HepG2 (cell line): ENCODE data around the gene PSMB8. TPM values are rescaled to one million over a fixed set of nuclear protein-coding genes. Genes with fewer than 3 reads are reported as not detected.

Experiments
- CREB3 ChIP-seq: sonication (generic); formaldehyde crosslinking; IDR thresholded peaks from 2 replicates; pipeline ENCODE4 v1.5.0; 2020; ENCODE audit warnings: missing genetic modification reagents
- CTCF ChIP-seq: sonication (generic); formaldehyde crosslinking; IDR thresholded peaks from 2 replicates; pipeline ENCODE4 v1.5.0; 2020; ENCODE audit warnings: mild to moderate bottlenecking, missing genetic modification reagents, moderate library complexity
- EHMT2 ChIP-seq: fragments of 200-600 bp; sonication (generic); IDR thresholded peaks from 2 replicates; pipeline ENCODE4 v1.7.0; 2017; ENCODE audit warnings: antibody characterized with exemption, low read depth, low read length, borderline replicate concordance
- ELF3 ChIP-seq: IDR thresholded peaks from 2 replicates; pipeline ENCODE4 v1.6.1; 2016; ENCODE audit warnings: missing genetic modification reagents, missing compliant biosample characterization
- HMGA1 ChIP-seq: sonication (generic); formaldehyde crosslinking; conservative IDR thresholded peaks from 2 replicates; pipeline ENCODE4 v1.4.0; 2020; ENCODE audit warnings: missing genetic modification reagents
- KDM1A ChIP-seq: IDR thresholded peaks from 2 replicates; pipeline ENCODE4 v1.6.1; 2016; ENCODE audit warnings: missing compliant biosample characterization
- KLF16 ChIP-seq, 2 experiments: sonication (generic) in 1 of 2; formaldehyde crosslinking in 1 of 2; IDR thresholded peaks; 2 replicates each; pipeline versions ENCODE4 v1.6.1 to v1.8.0; 2016 to 2023; ENCODE audit warnings: missing genetic modification reagents in 2 of 2, missing compliant biosample characterization in 1 of 2
- MBNL3 ChIP-seq: fragments of 250-450 bp; sonication (Bioruptor Pico); conservative IDR thresholded peaks from 2 replicates; pipeline ENCODE4 v1.8.0; 2022; ENCODE audit warnings: mild to moderate bottlenecking, inconsistent platforms
- MIXL1 ChIP-seq: IDR thresholded peaks from 2 replicates; pipeline ENCODE4 v1.6.1; 2016
- NCOA2 ChIP-seq: sonication (generic); formaldehyde crosslinking; IDR thresholded peaks from 2 replicates; pipeline ENCODE4 v1.8.0; 2022; ENCODE audit warnings: inconsistent platforms
- PHF5A ChIP-seq: IDR thresholded peaks from one replicate; pipeline ENCODE4 v1.6.1; 2018; ENCODE audit warnings: low read depth, missing genetic modification reagents; ENCODE audit not compliant: unreplicated experiment
- SRSF9 ChIP-seq: fragments of 200-400 bp; formaldehyde crosslinking; IDR thresholded peaks from 2 replicates; pipeline ENCODE4 v1.6.1; 2018; ENCODE audit warnings: borderline replicate concordance, mild to moderate bottlenecking, low read depth, low read length; ENCODE audit not compliant: insufficient read depth, poor library complexity, severe bottlenecking
- STAG1 ChIP-seq: sonication (generic); formaldehyde crosslinking; IDR thresholded peaks from 2 replicates; pipeline ENCODE4 v1.4.0; 2020; ENCODE audit warnings: missing genetic modification reagents
- ZNF207 ChIP-seq: fragments of 450-650 bp; IDR thresholded peaks from 2 replicates; pipeline ENCODE4 v1.6.1; 2016; ENCODE audit warnings: antibody characterized with exemption, borderline replicate concordance
- ZNF569 ChIP-seq: sonication (generic); formaldehyde crosslinking; IDR thresholded peaks from 2 replicates; pipeline ENCODE4 v1.5.0; 2020; ENCODE audit warnings: mild to moderate bottlenecking, missing genetic modification reagents, moderate library complexity, borderline replicate concordance
- ZNF572 ChIP-seq: sonication (generic); formaldehyde crosslinking; IDR thresholded peaks from 2 replicates; pipeline ENCODE4 v1.5.1; 2020; ENCODE audit warnings: mild to moderate bottlenecking, missing genetic modification reagents
- ZNF674 ChIP-seq: sonication (generic); formaldehyde crosslinking; IDR thresholded peaks from 2 replicates; pipeline ENCODE4 v1.5.0; 2020; ENCODE audit warnings: low read depth, mild to moderate bottlenecking, missing genetic modification reagents
- polyA plus RNA-seq, 8 experiments: library from polyadenylated mRNA; depleted of rRNA in 3 of 8; stranded (reverse) in 7 of 8; unstranded in 1 of 8; fragments of >200 nt; fragmentation: Illumina TruSeq in 4 of 8; extraction: Trizol in 4 of 8; gene quantifications; 2 replicates each; pipeline versions ENCODE4 v1.2.1 to v1.2.3, GENCODE V29; 2011 to 2016; ENCODE audit warnings: low read depth in 4 of 8, missing spikeins in 1 of 8, mixed read lengths in 1 of 8; ENCODE audit not compliant: insufficient read depth in 1 of 8
- total RNA-seq, 5 experiments: library from RNA; depleted of rRNA; stranded (reverse); fragments of >200 nt; fragmentation: Illumina TruSeq; extraction: Trizol; gene quantifications; 2 replicates each; pipeline ENCODE4 v1.2.3, GENCODE V29; 2016; ENCODE audit warnings: low read depth in 1 of 5
- TF ChIP-seq, protein P1 (sequence below): sonication (generic); formaldehyde crosslinking; IDR thresholded peaks from 2 replicates; pipeline ENCODE4 v1.4.0; 2020; ENCODE audit warnings: mild to moderate bottlenecking, missing genetic modification reagents
- TF ChIP-seq, protein P2 (sequence below): sonication (generic); formaldehyde crosslinking; IDR thresholded peaks from 2 replicates; pipeline ENCODE4 v1.8.1; 2022; ENCODE audit warnings: mild to moderate bottlenecking, missing genetic modification reagents

The PSMB8 gene
- total and polyA plus RNA-seq, 2 of the 13 experiments (the other 11 are each of a cell fraction or from before 2014, with no cell fraction given) = 30.7 to 64.7 TPM

DNA sequence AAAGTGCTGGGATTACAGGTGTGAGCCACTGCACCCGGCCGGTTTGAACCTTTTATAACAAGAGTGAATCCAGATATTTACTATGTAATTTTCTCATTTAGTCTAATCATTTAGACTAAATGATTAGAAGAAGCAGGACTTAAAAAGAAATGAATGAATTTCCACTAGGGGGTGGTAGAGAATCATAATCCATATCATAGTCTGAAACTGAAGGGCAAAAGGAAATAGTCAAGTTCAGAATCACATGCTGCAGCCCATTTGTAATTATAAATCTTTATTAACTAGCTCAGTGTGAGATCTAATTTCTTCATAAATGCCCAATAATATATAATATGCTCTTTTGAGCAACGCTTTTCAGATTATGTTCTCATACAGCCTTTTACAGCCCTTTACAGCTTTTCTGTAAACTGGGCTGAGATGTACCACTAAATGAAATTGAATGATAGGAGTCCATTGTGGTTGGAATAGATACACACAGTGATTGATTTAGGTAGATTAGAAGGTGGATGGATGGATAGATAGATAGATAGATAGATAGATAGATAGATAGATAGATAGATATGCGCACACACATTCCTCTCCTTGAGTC, 41.9 kb upstream of the PSMB8 start (continued):
- TF ChIP-seq CREB3 (CRISPR knock-in tag) (no peak), PHF5A (CRISPR knock-in tag) (no peak), ZNF207 (no peak), MBNL3 (CRISPR knock-in tag) (no peak), ZNF674 (CRISPR knock-in tag) (no peak), STAG1 (CRISPR knock-in tag) (peak; percentile 85), CTCF (CRISPR knock-in tag) (peak; percentile 68), ELF3 (CRISPR knock-in tag) (0 out of 2 replicates have a peak, but pooled peaks have one; percentile 19), SRSF9 (no peak), KLF16 (CRISPR knock-in tag; IDR thresholded peaks at IDR 0.05) (0 out of 4 replicates have a peak, but pooled peaks of 1 of the 2 experiments have one; percentile 37), ZNF572 (no peak), ZNF569 (no peak), HMGA1 (no peak), KDM1A (no peak), NCOA2 (CRISPR knock-in tag) (no peak), EHMT2 (no peak), MIXL1 (CRISPR knock-in tag) (0 out of 2 replicates have a peak, but pooled peaks have one; percentile 44)
- TF ChIP-seq, protein P1, sequence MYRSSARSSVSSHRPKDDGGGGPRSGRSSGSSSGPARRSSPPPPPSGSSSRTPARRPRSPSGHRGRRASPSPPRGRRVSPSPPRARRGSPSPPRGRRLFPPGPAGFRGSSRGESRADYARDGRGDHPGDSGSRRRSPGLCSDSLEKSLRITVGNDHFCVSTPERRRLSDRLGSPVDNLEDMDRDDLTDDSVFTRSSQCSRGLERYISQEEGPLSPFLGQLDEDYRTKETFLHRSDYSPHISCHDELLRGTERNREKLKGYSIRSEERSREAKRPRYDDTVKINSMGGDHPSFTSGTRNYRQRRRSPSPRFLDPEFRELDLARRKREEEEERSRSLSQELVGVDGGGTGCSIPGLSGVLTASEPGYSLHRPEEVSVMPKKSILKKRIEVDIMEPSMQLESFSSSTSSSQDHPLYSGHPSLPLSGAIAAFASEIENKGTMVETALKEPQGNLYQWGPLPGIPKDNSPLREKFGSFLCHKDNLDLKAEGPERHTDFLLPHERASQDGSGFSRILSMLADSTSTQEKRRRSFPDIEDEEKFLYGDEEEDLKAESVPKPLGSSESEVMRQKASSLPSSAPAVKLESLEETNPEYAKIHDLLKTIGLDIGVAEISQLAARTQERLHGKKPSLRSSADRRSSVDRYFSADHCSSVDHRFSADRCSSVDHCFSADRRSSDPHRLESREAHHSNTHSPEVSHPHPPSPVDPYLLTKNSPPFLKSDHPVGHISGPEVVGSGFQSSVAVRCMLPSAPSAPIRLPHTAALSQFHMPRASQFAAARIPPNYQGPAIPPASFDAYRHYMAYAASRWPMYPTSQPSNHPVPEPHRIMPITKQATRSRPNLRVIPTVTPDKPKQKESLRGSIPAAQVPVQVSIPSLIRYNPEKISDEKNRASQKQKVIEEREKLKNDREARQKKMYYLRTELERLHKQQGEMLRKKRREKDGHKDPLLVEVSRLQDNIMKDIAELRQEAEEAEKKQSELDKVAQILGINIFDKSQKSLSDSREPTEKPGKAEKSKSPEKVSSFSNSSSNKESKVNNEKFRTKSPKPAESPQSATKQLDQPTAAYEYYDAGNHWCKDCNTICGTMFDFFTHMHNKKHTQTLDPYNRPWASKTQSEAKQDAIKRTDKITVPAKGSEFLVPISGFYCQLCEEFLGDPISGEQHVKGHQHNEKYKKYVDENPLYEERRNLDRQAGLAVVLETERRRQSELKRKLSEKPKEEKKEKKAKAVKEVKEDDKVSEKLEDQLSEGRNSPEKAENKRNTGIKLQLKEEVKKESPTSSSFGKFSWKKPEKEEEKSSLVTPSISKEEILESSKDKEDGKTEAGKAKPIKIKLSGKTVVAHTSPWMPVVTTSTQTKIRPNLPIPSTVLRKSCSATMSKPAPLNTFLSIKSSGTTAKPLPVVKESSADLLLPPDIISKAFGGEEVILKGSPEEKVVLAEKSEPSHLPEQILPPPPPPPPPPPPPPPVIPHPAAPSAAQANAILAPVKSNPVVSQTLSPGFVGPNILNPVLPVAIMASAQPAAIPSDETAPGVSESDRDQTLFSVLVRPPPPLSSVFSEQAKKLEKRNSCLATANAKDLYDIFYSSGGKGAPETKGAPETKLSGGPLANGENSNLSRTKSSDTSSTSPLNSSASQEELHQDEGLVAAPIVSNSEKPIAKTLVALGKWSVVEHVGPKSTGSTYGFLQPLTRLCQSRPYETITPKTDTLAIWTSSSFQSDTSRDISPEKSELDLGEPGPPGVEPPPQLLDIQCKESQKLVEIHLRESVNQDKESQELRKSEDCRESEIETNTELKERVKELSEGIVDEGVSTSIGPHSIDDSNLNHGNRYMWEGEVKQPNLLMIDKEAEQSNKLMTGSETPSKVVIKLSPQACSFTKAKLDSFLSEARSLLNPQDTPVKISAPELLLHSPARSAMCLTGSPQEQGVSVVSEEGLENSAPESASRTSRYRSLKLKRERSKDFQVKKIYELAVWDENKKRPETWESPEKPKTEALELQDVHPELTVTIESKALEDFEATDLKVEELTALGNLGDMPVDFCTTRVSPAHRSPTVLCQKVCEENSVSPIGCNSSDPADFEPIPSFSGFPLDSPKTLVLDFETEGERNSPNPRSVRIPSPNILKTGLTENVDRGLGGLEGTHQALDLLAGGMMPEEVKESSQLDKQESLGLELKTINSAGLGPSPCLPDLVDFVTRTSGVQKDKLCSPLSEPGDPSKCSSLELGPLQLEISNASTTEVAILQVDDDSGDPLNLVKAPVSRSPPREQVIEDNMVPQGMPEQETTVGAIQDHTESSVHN (CRISPR knock-in tag) = no peak
- TF ChIP-seq, protein P2, sequence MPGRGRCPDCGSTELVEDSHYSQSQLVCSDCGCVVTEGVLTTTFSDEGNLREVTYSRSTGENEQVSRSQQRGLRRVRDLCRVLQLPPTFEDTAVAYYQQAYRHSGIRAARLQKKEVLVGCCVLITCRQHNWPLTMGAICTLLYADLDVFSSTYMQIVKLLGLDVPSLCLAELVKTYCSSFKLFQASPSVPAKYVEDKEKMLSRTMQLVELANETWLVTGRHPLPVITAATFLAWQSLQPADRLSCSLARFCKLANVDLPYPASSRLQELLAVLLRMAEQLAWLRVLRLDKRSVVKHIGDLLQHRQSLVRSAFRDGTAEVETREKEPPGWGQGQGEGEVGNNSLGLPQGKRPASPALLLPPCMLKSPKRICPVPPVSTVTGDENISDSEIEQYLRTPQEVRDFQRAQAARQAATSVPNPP (CRISPR knock-in tag) = no peak
